ENCODE results near the gene FEM1B.

Gene FEM1B

GRCh38 chr15:68311859-68312557 lies 34.5 kb downstream of the FEM1B start:
- no peak overlapping the region for H3K4me3 ChIP-seq (ENCODE audit: low read length)
- DNase-seq (ENCODE audit: low read depth) = no peak
- TF ChIP-seq, protein P1, sequence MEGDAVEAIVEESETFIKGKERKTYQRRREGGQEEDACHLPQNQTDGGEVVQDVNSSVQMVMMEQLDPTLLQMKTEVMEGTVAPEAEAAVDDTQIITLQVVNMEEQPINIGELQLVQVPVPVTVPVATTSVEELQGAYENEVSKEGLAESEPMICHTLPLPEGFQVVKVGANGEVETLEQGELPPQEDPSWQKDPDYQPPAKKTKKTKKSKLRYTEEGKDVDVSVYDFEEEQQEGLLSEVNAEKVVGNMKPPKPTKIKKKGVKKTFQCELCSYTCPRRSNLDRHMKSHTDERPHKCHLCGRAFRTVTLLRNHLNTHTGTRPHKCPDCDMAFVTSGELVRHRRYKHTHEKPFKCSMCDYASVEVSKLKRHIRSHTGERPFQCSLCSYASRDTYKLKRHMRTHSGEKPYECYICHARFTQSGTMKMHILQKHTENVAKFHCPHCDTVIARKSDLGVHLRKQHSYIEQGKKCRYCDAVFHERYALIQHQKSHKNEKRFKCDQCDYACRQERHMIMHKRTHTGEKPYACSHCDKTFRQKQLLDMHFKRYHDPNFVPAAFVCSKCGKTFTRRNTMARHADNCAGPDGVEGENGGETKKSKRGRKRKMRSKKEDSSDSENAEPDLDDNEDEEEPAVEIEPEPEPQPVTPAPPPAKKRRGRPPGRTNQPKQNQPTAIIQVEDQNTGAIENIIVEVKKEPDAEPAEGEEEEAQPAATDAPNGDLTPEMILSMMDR (IDR thresholded peaks at IDR 0.05; ENCODE audit: insufficient read depth, low read depth, low read length, missing control alignments) = no peak

- peak; percentile 89 for DNase-seq (ENCODE audit: low read depth)
- H3K4me3 ChIP-seq (ENCODE audit: low read length) = no peak overlapping the region
- TF ChIP-seq, protein P1 (IDR thresholded peaks at IDR 0.05; ENCODE audit: insufficient read depth, low read depth, low read length, missing control alignments) = no peak
Measured at GRCh38 chr15:68312701-68313204, 35.2 kb downstream of the FEM1B start.

DNA sequence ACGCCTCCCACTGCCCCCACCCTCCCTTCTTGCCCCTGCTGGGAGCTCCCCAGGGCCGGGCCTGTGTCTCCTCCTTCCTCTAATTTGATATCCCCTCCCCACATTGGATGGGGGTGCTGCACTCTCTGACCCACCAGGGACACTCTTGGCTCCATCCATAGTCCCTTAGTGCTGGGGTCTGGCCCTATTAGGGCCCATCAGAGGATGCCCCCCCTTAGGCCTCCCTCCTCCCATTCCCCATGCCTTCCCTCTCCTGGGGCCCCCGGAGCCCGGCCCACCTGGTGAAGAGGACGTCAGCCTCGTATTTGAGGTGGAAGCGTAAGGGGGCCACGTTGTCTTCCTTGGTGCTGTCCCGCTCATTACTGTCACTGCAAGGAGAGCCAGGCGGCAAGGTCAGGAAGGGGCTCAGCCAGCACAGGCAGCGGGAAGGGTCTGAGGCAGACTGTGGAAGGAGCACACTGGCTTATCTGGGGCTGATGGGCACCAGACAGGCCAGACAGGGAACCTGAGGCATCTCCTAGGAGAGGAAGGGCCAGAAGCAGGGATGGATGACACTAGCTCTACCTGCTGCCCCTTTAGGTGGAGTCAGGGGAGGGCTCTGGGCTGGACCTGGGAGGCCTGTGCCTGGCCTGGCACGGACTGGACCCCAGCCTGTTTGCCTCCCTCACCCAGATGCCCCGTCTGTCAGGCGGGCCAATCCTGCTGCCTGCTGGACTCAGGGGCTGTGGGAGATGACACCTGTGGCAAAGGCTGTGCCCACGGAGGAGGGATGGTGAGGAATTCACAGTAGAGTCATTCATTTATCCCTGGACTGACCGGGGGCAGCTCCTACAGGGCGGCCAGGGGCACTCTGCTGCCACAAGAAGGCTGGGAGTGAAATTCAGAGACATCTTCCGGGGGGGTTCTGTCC lies 36.2 kb downstream of the FEM1B start:
- no peak for DNase-seq (ENCODE audit: low read depth)
- H3K4me3 ChIP-seq (ENCODE audit: low read length) = no peak overlapping the region
- TF ChIP-seq, protein P1 (IDR thresholded peaks at IDR 0.05; ENCODE audit: insufficient read depth, low read depth, low read length, missing control alignments) = no peak

DNA sequence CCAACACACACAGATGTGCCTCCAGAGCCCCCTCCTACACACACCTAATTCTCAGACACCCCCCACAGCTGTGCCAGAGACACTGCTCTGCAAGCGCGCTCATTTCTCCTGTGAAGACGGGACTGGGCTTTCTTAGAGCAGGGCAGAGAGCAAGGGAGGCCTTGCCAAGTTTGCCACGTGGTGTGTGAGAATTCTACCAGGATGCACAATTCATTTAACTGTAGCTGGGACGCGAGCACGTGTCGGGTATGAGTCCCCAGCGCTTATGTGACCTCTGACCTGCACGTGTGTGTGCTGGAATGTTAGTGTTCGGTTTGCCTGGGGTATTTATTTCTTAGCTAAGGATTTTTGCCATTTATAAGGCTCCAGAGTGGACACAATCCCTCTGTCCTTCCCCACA lies 37.0 kb downstream of the FEM1B start:
- no peak overlapping the region for H3K4me3 ChIP-seq (ENCODE audit: low read length)
- DNase-seq (ENCODE audit: low read depth) = no peak
- TF ChIP-seq, protein P1 (IDR thresholded peaks at IDR 0.05; ENCODE audit: insufficient read depth, low read depth, low read length, missing control alignments) = no peak

DNA sequence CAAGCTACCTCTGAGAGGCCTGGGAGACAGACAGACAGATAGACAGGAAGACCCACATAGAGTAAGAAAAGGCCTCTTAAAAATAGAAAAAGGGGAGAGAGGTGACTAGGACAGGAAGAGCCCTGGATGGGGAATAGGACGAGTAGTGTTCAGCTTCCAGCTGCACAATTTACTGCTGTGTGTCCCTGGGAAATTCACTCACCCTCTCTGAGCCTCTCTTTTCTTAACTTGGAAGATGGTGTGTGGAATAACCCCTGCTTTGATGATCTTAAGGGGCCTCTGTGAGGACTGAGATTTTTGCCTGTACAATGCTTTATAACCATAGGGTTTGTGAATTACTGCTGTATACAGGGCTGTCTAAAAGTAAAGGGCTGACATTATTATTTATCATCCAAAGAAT lies 37.5 kb downstream of the FEM1B start:
- H3K4me3 ChIP-seq (ENCODE audit: low read length) = no peak overlapping the region
- no peak for DNase-seq (ENCODE audit: low read depth)
- TF ChIP-seq, protein P1 (IDR thresholded peaks at IDR 0.05; ENCODE audit: insufficient read depth, low read depth, low read length, missing control alignments) = no peak

- DNase-seq (ENCODE audit: low read depth) = no peak
Measured at GRCh38 chr15:68315495-68316031, 38.0 kb downstream of the FEM1B start.

More at GRCh38 chr15:68315495-68316031, 38.0 kb downstream of the FEM1B start:
- TF ChIP-seq, protein P1 (IDR thresholded peaks at IDR 0.05; ENCODE audit: insufficient read depth, low read depth, low read length, missing control alignments) = no peak
- H3K4me3 ChIP-seq (ENCODE audit: low read length) = no peak overlapping the region
